GM12878 (cell line): Measurements from ENCODE around the gene RPL3. TPM values are rescaled to one million over a fixed set of nuclear protein-coding genes. Genes with fewer than 3 reads are reported as not detected.

Experiments
- ATAC-seq: fragments of 200-7000 bp; cut with Tn5 transposase; 3 replicates; pipeline ENCODE4 v1.9.1; 2020; ENCODE audit warnings: mild to moderate bottlenecking, moderate library complexity
- BruUV-seq: library from RNA; stranded (reverse); fragments of 400-500 nt; replicated peaks from 2 replicates; lab custom pipeline; 2021; lab: Mats Ljungman, UMichigan
- CTCF ChIA-PET: fragments of 300-600 bp; sonication (Branson Sonifier 250); formaldehyde crosslinking; extraction: SDS; loops from one replicate; lab custom pipeline; 2021; ENCODE audit warnings: inconsistent platforms; lab: Yijun Ruan, JAX
- POLR2A ChIA-PET: fragments of 350-600 bp; formaldehyde crosslinking; extraction: SDS; loops from one replicate; lab custom pipeline; 2021; ENCODE audit warnings: inconsistent platforms; lab: Charles Lee
- RAD21 ChIA-PET: fragments of 300-600 bp; sonication (Branson Sonifier 250); formaldehyde crosslinking; loops from one replicate; lab custom pipeline; 2023; ENCODE audit warnings: antibody characterized with exemption; ENCODE audit not compliant: unreplicated experiment; lab: Charles Lee
- SMC1A ChIA-PET: fragments of 300-600 bp; sonication (Branson Sonifier 250); formaldehyde crosslinking; loops from one replicate; lab custom pipeline; 2023; ENCODE audit not compliant: unreplicated experiment, uncharacterized antibody; lab: Charles Lee
- DNase-seq: peaks from one replicate; pipeline ENCODE4 v3.0.0-alpha.2; 2011; ENCODE audit warnings: low read depth, low spot score
- FAIRE-seq: peaks from 3 replicates; lab custom pipeline; 2011; peaks lifted over from hg19 to GRCh38; lab: Jason Lieb, UNC
- H2AFZ ChIP-seq: 2 replicates; pipeline ENCODE4 v1.6.0; 2011; ENCODE audit warnings: low read depth, low read length, control low read depth; ENCODE audit not compliant: control insufficient read depth
- H3K27ac ChIP-seq: 2 replicates; pipeline ENCODE4 v1.5.1; 2011; ENCODE audit warnings: control low read depth; ENCODE audit not compliant: control insufficient read depth, insufficient read depth
- H3K27me3 ChIP-seq, 2 experiments: replicated peaks in 1 of 2; 2 replicates each; pipeline versions ENCODE4 v1.6.0 to v1.6.1; 2011; ENCODE audit warnings: low read length in 1 of 2; ENCODE audit not compliant: control insufficient read depth in 2 of 2, insufficient read depth in 2 of 2
- H3K36me3 ChIP-seq, 2 experiments: 2 replicates each; pipeline ENCODE4 v1.5.1; 2011; ENCODE audit warnings: low read length in 1 of 2; ENCODE audit not compliant: control insufficient read depth in 2 of 2, insufficient read depth in 2 of 2
- H3K4me1 ChIP-seq: 2 replicates; pipeline ENCODE4 v1.6.1; 2011; ENCODE audit warnings: mild to moderate bottlenecking, low read length, moderate library complexity, mixed read lengths; ENCODE audit not compliant: control insufficient read depth, insufficient read depth
- H3K4me2 ChIP-seq: 2 replicates; pipeline ENCODE4 v1.6.0; 2011; ENCODE audit warnings: control low read depth; ENCODE audit not compliant: control insufficient read depth, insufficient read depth
- H3K4me3 ChIP-seq: fragments of 200-600 bp; sonication (generic); 2 replicates; pipeline ENCODE4 v1.5.1; 2016
- H3K79me2 ChIP-seq: 2 replicates; pipeline ENCODE4 v1.6.0; 2011; ENCODE audit warnings: low read length; ENCODE audit not compliant: control insufficient read depth, insufficient read depth
- H3K9ac ChIP-seq: 2 replicates; pipeline ENCODE4 v1.8.0; 2011; ENCODE audit warnings: low read length, control low read depth, mixed read lengths; ENCODE audit not compliant: control insufficient read depth, insufficient read depth
- H3K9me3 ChIP-seq: replicated peaks from 3 replicates; pipeline ENCODE4 v1.5.1; 2011; ENCODE audit warnings: mild to moderate bottlenecking, low read length; ENCODE audit not compliant: control insufficient read depth, insufficient read depth
- H4K20me1 ChIP-seq: 2 replicates; pipeline ENCODE4 v1.6.0; 2011; ENCODE audit not compliant: control insufficient read depth, insufficient read depth
- BCL3 ChIP-seq: IDR thresholded peaks from 2 replicates; pipeline ENCODE4 v1.6.1; 2011; ENCODE audit warnings: borderline replicate concordance, low read depth, mild to moderate bottlenecking, moderate library complexity, low read length; ENCODE audit not compliant: insufficient read depth, poor library complexity, severe bottlenecking
- BCLAF1 ChIP-seq: fragments of 450-650 bp; IDR thresholded peaks from 2 replicates; pipeline ENCODE4 v1.6.1; 2017; ENCODE audit warnings: antibody characterized with exemption, mild to moderate bottlenecking, moderate library complexity
- CBFB ChIP-seq: IDR thresholded peaks from 2 replicates; pipeline ENCODE4 v1.6.1; 2016; ENCODE audit warnings: antibody characterized with exemption, low read depth
- CHD4 ChIP-seq: fragments of 200-600 bp; sonication (generic); IDR thresholded peaks from 2 replicates; pipeline ENCODE4 v1.6.1; 2016; ENCODE audit warnings: mild to moderate bottlenecking
- DPF2 ChIP-seq: fragments of 450-650 bp; IDR thresholded peaks from 2 replicates; pipeline ENCODE4 v1.6.1; 2017; ENCODE audit warnings: mild to moderate bottlenecking
- EGR1 ChIP-seq, 2 experiments: IDR thresholded peaks; 1 replicate in 1 of 2; 2 replicates in 1 of 2; pipeline ENCODE4 v1.6.1; 2011 to 2012; ENCODE audit warnings: low read depth in 2 of 2, low read length in 2 of 2, borderline replicate concordance in 1 of 2, mild to moderate bottlenecking in 1 of 2, moderate library complexity in 1 of 2
- IKZF1 ChIP-seq: fragments of 450-650 bp; conservative IDR thresholded peaks from 2 replicates; pipeline ENCODE4 v1.6.1; 2017; ENCODE audit warnings: antibody characterized with exemption, mild to moderate bottlenecking
- IRF3 ChIP-seq: fragments of 450-650 bp; IDR thresholded peaks from 2 replicates; pipeline ENCODE4 v1.6.1; 2014; ENCODE audit warnings: mild to moderate bottlenecking
- JUNB ChIP-seq: IDR thresholded peaks from 2 replicates; pipeline ENCODE4 v1.6.1; 2016; ENCODE audit warnings: antibody characterized with exemption, mild to moderate bottlenecking
- MAX ChIP-seq: IDR thresholded peaks from 2 replicates; pipeline ENCODE4 v1.6.1; 2012; ENCODE audit warnings: low read depth, low read length, improper control_type of control experiment
- MYB ChIP-seq: fragments of 150-350 bp; IDR thresholded peaks from 2 replicates; pipeline ENCODE4 v1.6.1; 2014; ENCODE audit warnings: mild to moderate bottlenecking, low read depth, low read length, borderline replicate concordance
- NFXL1 ChIP-seq: fragments of 450-650 bp; IDR thresholded peaks from 2 replicates; pipeline ENCODE4 v1.6.1; 2017; ENCODE audit warnings: antibody characterized with exemption, mild to moderate bottlenecking, borderline replicate concordance
- NR2C1 ChIP-seq: fragments of 450-650 bp; IDR thresholded peaks from 2 replicates; pipeline ENCODE4 v1.6.1; 2017; ENCODE audit warnings: antibody characterized with exemption, mild to moderate bottlenecking, moderate library complexity
- PBX3 ChIP-seq: IDR thresholded peaks from 2 replicates; pipeline ENCODE4 v1.6.1; 2011; ENCODE audit warnings: mild to moderate bottlenecking, low read depth, low read length, moderate library complexity; ENCODE audit not compliant: insufficient replicate concordance
- RELB ChIP-seq: fragments of 450-650 bp; IDR thresholded peaks from 2 replicates; pipeline ENCODE4 v1.6.1; 2017; ENCODE audit warnings: low read depth, mild to moderate bottlenecking, moderate library complexity
- SIX5 ChIP-seq: IDR thresholded peaks from 2 replicates; pipeline ENCODE4 v1.6.1; 2011; ENCODE audit warnings: mild to moderate bottlenecking, low read depth, low read length, moderate library complexity; ENCODE audit not compliant: severe bottlenecking
- WGBS: methylation state at CpG from one replicate; pipeline ENCODE4 v1.1.6; 2016; ENCODE audit warnings: low lambda C conversion rate; ENCODE audit not compliant: insufficient replicate concordance, insufficient coverage; ENCODE audit errors: missing lambda C conversion rate; 5-methylcytosine and 5-hydroxymethylcytosine counted together
- in situ Hi-C: fragments of 300-500 bp; cut with MboI; formaldehyde crosslinking; loops from 9 replicates; pipeline ENCODE4 v1.14.3; 2018; ENCODE audit warnings: mixed read lengths
- intact Hi-C: fragments of 100-400 bp; cut with micrococcal nuclease; formaldehyde crosslinking; loops from one replicate; pipeline ENCODE4 v1.14.2; 2022; ENCODE audit not compliant: unreplicated experiment
- polyA plus RNA-seq, 11 experiments: library from polyadenylated mRNA; depleted of rRNA in 4 of 11; unstranded in 6 of 11; stranded (reverse) in 5 of 11; fragments of >200 nt; fragmentation: Nextera tagmentation in 4 of 11; fragmentation: Illumina TruSeq in 1 of 11; extraction: Ambion mirVana in 4 of 11; extraction: Trizol in 1 of 11; gene quantifications; 1 replicate in 1 of 11; 2 replicates in 10 of 11; pipeline versions ENCODE4 v1.2.1 to v1.2.3, GENCODE V29; 2011 to 2016; ENCODE audit warnings: inconsistent platforms in 2 of 11, missing spikeins in 2 of 11, low read depth in 1 of 11
- total RNA-seq, 4 experiments: library from RNA; depleted of rRNA in 3 of 4; stranded (reverse); fragments of >200 nt in 3 of 4; fragmentation: Illumina TruSeq in 1 of 4; extraction: Trizol in 1 of 4; gene quantifications; 2 replicates each; pipeline versions ENCODE4 v1.2.1 to v1.2.3, GENCODE V29; 2013 to 2021

Gene RPL3
- total and polyA plus RNA-seq, 10 of the 15 experiments (the other 5 are each of a cell fraction or from before 2014, with no cell fraction given), result 1,534 to 6,791 (median 3,992) TPM

GRCh38 chr22:39367035-39367434 is 47.6 kb upstream of the RPL3 start (continued):
- TF ChIP-seq BCLAF1 (no peak), MAX (no peak)

- SMC1A ChIA-PET, result no interaction called here
- intact Hi-C loops, result no loop called here
- BruUV-seq, result no TSS peak
- Histone ChIP-seq H3K9ac (no peak overlapping the region), H3K79me2 (no peaks in the 10 kb centered on the region), H3K36me3 (no peaks in the 10 kb centered on the region), H3K27ac (no peak overlapping the region), H3K4me2 (no peak overlapping the region), H3K27me3 (no peaks in the 10 kb centered on the region; a peak in 1 of 4 replicates), H4K20me1 (no peaks in the 10 kb centered on the region), H3K9me3 (no peaks in the 10 kb centered on the region), H2AFZ (no peak overlapping the region), H3K4me1 (no peaks in the 10 kb centered on the region), H3K4me3 (no peak overlapping the region)
- WGBS, result 52% methylated on average over 3 of the region's 3 CpGs
- FAIRE-seq, result no peak
- RAD21 ChIA-PET, result no interaction called here
- POLR2A ChIA-PET, result no interaction called here
- DNase-seq, result no peak
- CTCF ChIA-PET, result no interaction called here
- no peak for ATAC-seq
- in situ Hi-C loops, result no loop called here
- TF ChIP-seq NR2C1 (no peak), SIX5 (no peak), CBFB (no peak), PBX3 (no peak), JUNB (no peak), BCL3 (no peak), MYB (no peak), RELB (no peak), CHD4 (no peak), EGR1 (IDR thresholded peaks at IDR 0.05; ENCODE audit: borderline replicate concordance in 1 of 2, low read depth in 2 of 2, low read length in 2 of 2) (no peak), IKZF1 (no peak), NFXL1 (no peak), DPF2 (no peak), IRF3 (no peak)
Observed at GRCh38 chr22:39365492-39365780, 46.0 kb upstream of the RPL3 start.
